Lower leg skin (tissue), 4 donors: ENCODE results near the gene ANKRD23. TPM values are rescaled to one million over a fixed set of nuclear protein-coding genes. Genes with fewer than 3 reads are reported as not detected.
"Not testable (repeated sequence)": the region's sequence is repeated elsewhere in the genome, so short reads cannot be mapped to it uniquely, and the experiment has no call there.

Experiments
- DNase-seq, 2 donors: peaks; one replicate each; pipeline ENCODE4 v3.0.0-alpha.2; 2019; ENCODE audit warnings: low spot score in 2 of 2
- H3K4me3 ChIP-seq: fragments of 200-600 bp; sonication (generic); 2 replicates; pipeline ENCODE4 v1.5.1; 2017; ENCODE audit warnings: mild to moderate bottlenecking, low read depth; ENCODE audit not compliant: poor library complexity, severe bottlenecking
- CTCF ChIP-seq, 3 donors: fragments of 450-650 bp; IDR thresholded peaks; one replicate each; pipeline ENCODE4 v1.5.1; 2016; ENCODE audit warnings: antibody characterized with exemption in 3 of 3, mild to moderate bottlenecking in 3 of 3, moderate library complexity in 2 of 3
- POLR2A ChIP-seq, 2 donors: fragments of 450-650 bp; IDR thresholded peaks; one replicate each; pipeline ENCODE4 v1.6.1; 2016 to 2017; ENCODE audit warnings: antibody characterized with exemption in 2 of 2, mild to moderate bottlenecking in 1 of 2, moderate library complexity in 1 of 2
- WGBS, 2 donors: methylation state at CpG; one replicate each; pipeline ENCODE4 v1.1.5; 2018; 5-methylcytosine and 5-hydroxymethylcytosine counted together
- intact Hi-C: fragments of 100-400 bp; cut with DNase I; formaldehyde crosslinking; loops from one replicate; pipeline ENCODE4 v1.15.0; 2023; ENCODE audit warnings: low total_unique reads
- total RNA-seq, 4 donors: library from RNA; depleted of rRNA; stranded (reverse); fragments of >200 nt; gene quantifications; one replicate each; pipeline ENCODE4 v1.1.0, GENCODE V29; 2016

Gene ANKRD23
- 10 to 100 TPM in 1 of 4 donors, 1 to 10 TPM in 3; 4.9 to 12.4 (median 8.8) TPM for total RNA-seq

GRCh38 chr2:96843538-96844268 is at the start of gene ANKRD23:
ANKRD23 (minus strand) TSS chr2:96844021; CDS start chr2:96843992, 29 bp downstream.
- intact Hi-C loops = no loop called here
- H3K4me3 ChIP-seq = no peak within 1 kb of the TSS
- no peak for DNase-seq
- 92 to 93% methylated on average over 14 of the region's 14 CpGs for WGBS, 2 donors
- TF ChIP-seq CTCF (IDR thresholded peaks at IDR 0.05) (no peak), POLR2A (IDR thresholded peaks at IDR 0.05) (no peak)

- TF ChIP-seq CTCF (IDR thresholded peaks at IDR 0.05) = no peak
- TF ChIP-seq POLR2A (IDR thresholded peaks at IDR 0.05) = no peak
- H3K4me3 ChIP-seq = no peak overlapping the region
- WGBS, 2 donors = 61 to 64% methylated on average over 8 to 11 of the region's 11 CpGs
- intact Hi-C loops = no loop called here
- no peak for DNase-seq
Observed at GRCh38 chr2:96891591-96892333, 47.9 kb upstream of the ANKRD23 start.

- no peak overlapping the region for H3K4me3 ChIP-seq
- intact Hi-C loops = no loop called here
- WGBS, 2 donors = 71 to 72% methylated on average over 6 of the region's 6 CpGs
- DNase-seq = no peak
- TF ChIP-seq POLR2A (IDR thresholded peaks at IDR 0.05) (no peak), CTCF (IDR thresholded peaks at IDR 0.05) (no peak)
Observed at GRCh38 chr2:96890726-96891385, 47.0 kb upstream of the ANKRD23 start.

- intact Hi-C loops = no loop called here
- WGBS, 2 donors = 70 to 80% methylated on average over 7 of the region's 7 CpGs
- H3K4me3 ChIP-seq = no peak overlapping the region
- DNase-seq = no peak
- TF ChIP-seq POLR2A (IDR thresholded peaks at IDR 0.05) (no peak), CTCF (IDR thresholded peaks at IDR 0.05) (no peak)
Observed at GRCh38 chr2:96890252-96890651, 46.4 kb upstream of the ANKRD23 start.

GRCh38 chr2:96889502-96889901 is 45.7 kb upstream of the ANKRD23 start:
- DNase-seq, intact Hi-C loops, H3K4me3 ChIP-seq: not testable (repeated sequence)
- 92 to 93% methylated on average over 5 of the region's 5 CpGs for WGBS, 2 donors
